GM06990 (cell line): Measurements from ENCODE around the gene NOTUM.

Source experiments
- DNase-seq: peaks from one replicate; pipeline ENCODE4 v3.0.0-alpha.2; 2011; ENCODE audit not compliant: insufficient read length; ENCODE audit errors: extremely low read depth
- H3K27me3 ChIP-seq: replicated peaks from 2 replicates; pipeline ENCODE4 v1.6.0; 2011; ENCODE audit warnings: low read length; ENCODE audit not compliant: control insufficient read depth, insufficient read depth
- H3K36me3 ChIP-seq: 2 replicates; pipeline ENCODE4 v1.5.1; 2011; ENCODE audit warnings: low read length; ENCODE audit not compliant: control insufficient read depth, insufficient read depth
- H3K4me3 ChIP-seq: replicated peaks from 2 replicates; pipeline ENCODE4 v1.5.1; 2011; ENCODE audit warnings: low read depth, mild to moderate bottlenecking, control low read depth, low read length
- TF ChIP-seq, protein P1 (sequence below): IDR thresholded peaks from 2 replicates; pipeline ENCODE4 v1.5.1; 2011; ENCODE audit warnings: low read length, control low read depth, mild to moderate bottlenecking, inconsistent platforms; ENCODE audit not compliant: insufficient read depth, poor library complexity, severe bottlenecking

Gene NOTUM

DNA sequence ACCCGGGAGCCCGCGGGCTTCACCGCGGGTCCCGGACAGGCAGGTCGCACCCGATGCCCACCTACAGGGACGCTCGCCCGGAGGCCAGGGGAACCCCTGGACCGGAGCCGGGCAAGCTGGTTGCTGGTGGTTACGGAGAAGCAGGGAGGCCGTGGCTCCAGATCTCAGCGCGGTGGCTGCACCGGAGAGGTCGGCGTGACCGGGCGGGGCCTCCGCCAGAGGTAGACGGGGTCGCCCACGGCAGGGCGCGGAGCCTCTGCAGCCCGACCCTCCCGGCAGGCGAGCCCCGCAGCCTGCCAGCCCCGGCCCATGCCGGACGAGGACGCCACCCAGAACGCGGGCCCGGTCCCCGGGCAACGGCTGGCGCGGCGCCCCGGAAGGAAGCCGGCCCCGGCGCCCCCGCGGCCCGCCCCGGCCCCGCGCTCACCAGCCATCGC is 50.1 kb downstream of the NOTUM start:
- Histone ChIP-seq H3K36me3 (peaks cover 41% of the 10 kb centered on the region), H3K4me3 (peak overlapping the region; percentile 72), H3K27me3 (no peaks in the 10 kb centered on the region)
- DNase-seq, result no peak
- TF ChIP-seq, protein P1, sequence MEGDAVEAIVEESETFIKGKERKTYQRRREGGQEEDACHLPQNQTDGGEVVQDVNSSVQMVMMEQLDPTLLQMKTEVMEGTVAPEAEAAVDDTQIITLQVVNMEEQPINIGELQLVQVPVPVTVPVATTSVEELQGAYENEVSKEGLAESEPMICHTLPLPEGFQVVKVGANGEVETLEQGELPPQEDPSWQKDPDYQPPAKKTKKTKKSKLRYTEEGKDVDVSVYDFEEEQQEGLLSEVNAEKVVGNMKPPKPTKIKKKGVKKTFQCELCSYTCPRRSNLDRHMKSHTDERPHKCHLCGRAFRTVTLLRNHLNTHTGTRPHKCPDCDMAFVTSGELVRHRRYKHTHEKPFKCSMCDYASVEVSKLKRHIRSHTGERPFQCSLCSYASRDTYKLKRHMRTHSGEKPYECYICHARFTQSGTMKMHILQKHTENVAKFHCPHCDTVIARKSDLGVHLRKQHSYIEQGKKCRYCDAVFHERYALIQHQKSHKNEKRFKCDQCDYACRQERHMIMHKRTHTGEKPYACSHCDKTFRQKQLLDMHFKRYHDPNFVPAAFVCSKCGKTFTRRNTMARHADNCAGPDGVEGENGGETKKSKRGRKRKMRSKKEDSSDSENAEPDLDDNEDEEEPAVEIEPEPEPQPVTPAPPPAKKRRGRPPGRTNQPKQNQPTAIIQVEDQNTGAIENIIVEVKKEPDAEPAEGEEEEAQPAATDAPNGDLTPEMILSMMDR, result no peak

GRCh38 chr17:81909966-81910839 is 50.8 kb downstream of the NOTUM start:
- TF ChIP-seq, protein P1, result no peak
- Histone ChIP-seq H3K36me3 (peaks cover 40% of the 10 kb centered on the region), H3K4me3 (peak overlapping the region; percentile 72), H3K27me3 (no peaks in the 10 kb centered on the region)
- no peak for DNase-seq

DNA sequence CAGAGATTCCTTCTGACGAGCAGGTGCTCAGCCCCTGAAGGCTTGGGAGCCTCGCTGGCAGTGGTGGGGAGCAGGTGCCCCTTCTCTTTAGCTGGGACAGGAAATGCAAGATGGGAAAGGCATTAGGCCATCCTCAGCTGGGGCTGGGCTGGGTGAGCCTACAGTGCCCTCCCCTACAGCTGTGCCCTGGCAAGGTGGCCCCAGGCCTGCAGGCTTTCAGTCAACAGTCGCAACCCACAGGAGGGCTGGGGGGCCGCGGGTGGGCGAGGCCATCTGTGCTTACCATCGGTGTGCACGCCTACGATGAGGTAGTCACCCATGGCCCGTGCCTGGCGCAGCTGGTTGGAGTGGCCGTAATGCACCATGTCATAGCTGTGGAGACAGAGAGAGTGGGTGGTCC is 51.8 kb downstream of the NOTUM start:
- peaks cover 39% of the 10 kb centered on the region for H3K36me3 ChIP-seq
- TF ChIP-seq, protein P1, result no peak
- no peak overlapping the region for H3K4me3 ChIP-seq
- no peaks in the 10 kb centered on the region for H3K27me3 ChIP-seq
- DNase-seq, result no peak

DNA sequence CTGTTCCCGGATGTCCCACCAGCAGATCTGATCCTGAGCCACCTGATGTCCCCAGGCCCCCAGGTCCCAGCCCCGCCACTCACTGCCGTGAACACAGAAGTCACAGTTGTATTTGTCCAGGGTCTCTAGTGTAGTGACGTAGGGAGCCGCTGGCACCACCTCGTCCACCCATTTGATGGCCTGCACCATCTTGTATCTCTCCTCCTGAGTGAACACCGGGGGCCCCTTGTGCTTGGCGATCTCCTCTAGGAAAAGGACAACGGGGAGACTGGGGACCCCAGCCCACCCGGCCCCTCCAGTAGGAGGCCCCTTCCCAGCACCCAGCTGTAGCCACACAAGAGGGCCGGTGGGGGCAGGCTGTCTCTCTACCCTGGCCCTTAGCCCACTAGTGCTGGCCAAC is 52.2 kb downstream of the NOTUM start:
- Histone ChIP-seq H3K4me3 (no peak overlapping the region), H3K36me3 (peaks cover 37% of the 10 kb centered on the region), H3K27me3 (no peaks in the 10 kb centered on the region)
- TF ChIP-seq, protein P1, result no peak
- DNase-seq, result no peak

DNA sequence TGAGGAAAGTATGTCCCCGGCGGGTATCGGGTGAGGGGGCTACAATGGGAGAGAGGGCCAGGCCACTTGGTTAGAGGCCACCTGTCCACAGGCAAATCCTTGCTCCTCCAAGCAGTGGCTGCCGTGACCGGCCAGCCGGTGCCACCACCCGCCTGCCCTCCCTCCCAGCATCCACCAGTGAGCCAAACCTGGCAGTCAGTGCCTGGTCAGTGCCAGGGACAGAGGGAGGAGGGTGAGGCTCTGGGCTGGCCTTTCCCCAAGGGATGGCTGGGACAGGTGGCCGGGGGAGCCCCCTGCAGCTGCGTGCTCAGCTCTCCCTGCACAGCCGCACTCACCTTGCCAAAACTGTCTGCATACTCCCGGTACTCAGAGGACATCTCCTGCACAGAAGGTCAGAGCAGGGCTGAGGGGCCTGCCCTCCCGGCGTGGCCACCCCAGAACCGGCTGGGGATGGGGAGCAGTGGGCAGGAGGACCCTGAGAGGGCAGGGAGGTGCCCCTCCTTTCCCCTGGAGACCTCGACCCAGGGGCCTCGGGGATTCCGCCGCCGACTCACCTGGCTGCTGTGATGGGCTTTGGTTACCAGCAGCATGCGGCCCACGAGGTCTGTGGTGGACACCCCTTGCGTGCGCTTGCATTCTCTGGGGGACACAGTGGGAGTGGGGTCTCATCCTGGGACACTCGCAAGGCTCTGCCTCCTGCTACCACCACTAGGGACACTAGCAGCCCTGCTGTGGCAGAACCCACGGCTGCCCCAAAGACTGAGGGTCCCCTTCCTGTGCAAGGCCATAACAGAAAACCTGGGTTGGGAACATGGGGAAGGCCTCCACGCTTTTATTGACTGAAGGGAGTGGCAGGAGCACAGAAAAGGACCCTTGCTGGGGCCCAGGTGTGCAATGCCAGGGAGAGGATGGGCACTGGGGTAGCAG is 53.5 kb downstream of the NOTUM start:
- no peak overlapping the region for H3K4me3 ChIP-seq
- no peaks in the 10 kb centered on the region for H3K27me3 ChIP-seq
- DNase-seq, result no peak
- TF ChIP-seq, protein P1, result no peak
- H3K36me3 ChIP-seq, result peaks cover 27% of the 10 kb centered on the region
